SIG-M5 treated with dmso at 0.1 percent for 504 hours (cell line): ENCODE measurements around the gene TAS1R1.
"Not testable (repeated sequence)": the region's sequence is repeated elsewhere in the genome, so short reads cannot be mapped to it uniquely, and the experiment has no call there.

ENCODE experiments used
- DNase-seq: peaks from one replicate; lab custom pipeline; 2025; ENCODE audit not compliant: unreplicated experiment; lab: John Stamatoyannopoulos, UW

Gene TAS1R1

DNA sequence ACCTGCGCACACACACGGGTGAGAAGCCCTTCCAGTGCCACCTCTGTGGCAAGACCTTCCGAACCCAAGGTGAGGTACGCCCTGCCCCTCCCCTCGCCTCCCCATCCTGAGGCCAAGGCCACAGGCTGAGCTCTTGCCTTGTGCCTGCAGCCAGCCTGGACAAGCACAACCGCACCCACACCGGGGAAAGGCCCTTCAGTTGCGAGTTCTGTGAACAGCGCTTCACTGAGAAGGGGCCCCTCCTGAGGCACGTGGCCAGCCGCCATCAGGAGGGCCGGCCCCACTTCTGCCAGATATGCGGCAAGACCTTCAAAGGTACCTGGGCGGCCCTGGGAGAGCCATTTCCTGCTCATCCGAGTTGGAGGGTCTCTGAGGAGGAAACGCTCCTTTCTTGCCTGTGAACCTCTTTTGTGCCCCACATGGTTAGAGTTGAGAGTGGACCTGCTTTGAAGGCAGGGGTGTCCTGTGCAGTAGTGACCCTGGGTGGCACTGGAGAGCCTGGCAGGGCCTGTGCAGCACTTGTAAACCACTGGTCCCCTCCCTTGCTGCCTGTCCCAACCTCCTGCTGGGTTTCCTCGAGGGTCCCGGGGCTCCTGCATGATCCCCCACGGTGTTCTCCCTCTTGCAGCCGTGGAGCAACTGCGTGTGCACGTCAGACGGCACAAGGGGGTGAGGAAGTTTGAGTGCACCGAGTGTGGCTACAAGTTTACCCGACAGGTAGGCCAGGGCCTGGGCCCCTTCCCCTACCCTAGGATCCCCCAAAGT is 33.2 kb downstream of the TAS1R1 start:
- no peak for DNase-seq

DNA sequence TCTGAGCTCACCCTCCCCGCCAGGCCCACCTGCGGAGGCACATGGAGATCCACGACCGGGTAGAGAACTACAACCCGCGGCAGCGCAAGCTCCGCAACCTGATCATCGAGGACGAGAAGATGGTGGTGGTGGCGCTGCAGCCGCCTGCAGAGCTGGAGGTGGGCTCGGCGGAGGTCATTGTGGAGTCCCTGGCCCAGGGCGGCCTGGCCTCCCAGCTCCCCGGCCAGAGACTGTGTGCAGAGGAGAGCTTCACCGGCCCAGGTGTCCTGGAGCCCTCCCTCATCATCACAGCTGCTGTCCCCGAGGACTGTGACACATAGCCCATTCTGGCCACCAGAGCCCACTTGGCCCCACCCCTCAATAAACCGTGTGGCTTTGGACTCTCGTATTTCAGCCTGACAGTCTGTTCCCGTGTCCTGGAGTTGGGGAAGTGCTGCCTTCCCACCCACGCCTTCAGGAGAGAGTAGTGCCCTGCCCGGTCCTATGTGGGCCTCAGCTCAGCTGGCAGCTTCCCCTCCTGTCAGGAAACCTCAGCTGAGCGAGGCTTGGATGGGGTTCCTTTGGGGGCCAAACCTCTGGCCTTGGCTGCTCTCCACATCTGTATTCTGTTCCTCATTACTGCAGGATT is 33.9 kb downstream of the TAS1R1 start:
- DNase-seq, result no peak

DNA sequence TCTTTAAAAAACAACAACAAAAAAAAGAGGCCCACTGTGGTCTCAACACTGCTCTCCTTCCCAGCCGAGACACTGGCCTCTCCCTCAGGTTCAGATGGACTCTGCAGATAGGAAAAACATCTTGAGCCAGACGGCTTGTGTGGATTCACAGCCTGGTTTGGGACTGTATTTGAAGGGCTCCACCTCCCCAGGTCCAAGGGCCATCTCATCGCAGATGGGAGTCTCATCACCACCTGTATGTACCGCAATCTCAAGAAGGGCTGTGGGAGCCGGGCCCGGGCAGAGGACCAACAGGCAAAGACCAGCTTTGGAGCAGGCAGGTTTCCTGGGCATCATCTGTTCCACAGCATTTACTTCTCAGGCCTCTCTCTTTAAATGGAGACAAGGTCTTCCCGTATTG is 34.9 kb downstream of the TAS1R1 start:
- DNase-seq, result no peak

DNA sequence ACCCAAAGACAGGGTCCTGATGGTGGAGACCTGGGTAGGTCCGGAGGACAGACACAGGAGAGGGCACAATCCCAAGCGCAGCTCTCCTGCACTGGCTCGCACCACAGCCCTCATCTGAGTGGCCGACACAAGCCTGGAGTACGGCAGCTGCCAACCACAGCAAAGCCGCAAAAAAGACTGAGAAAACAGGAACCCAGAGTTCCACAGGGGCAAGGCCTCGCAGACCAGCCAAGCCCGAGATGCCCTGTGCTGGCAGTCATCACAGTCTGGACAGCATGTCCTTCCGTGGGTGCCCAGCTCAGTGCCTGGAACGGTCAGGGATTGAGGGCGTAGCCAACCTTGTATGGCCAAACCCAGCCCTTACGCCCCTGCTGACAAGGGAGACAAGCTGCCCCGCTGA is 36.1 kb downstream of the TAS1R1 start:
- DNase-seq, result no peak

DNA sequence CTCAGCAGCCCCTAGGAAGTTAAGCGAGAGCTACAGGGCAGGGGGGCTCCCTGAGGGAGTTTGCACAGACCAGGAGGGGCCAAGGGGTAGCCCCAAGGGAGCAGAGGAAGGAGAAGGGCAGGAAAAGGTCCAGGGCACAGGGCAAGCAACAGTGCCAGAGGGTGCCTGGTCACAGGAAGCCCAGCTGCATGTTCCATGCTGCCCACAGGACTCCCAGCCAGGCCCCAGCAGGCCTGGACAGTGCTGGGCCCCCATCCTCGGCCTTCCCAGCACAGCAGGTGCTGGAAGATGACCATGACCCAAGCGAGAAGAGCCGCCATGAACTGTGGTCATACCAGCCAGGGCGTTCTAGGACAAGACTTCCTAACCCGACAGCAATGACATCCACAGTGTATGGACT is 36.5 kb downstream of the TAS1R1 start:
- DNase-seq, result no peak

DNA sequence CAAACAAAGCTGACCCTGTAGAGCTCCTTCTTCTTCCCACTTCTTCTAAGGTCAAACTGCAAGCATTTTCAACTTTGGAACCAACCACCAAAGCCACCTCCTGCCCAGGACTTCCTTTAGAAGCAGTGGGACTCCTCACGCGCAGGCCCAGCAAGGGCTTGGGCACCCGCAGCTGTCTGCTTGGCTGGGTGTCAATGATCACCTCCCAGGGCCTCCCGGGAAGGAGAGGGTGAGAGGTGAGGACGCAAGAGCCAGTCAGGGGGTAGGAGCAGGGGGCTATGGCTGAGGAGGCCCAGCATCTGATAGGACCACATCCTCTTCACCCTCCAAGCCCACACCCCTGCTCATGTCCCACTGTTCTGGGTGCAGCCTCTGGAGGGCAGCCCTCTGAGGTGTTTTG is 37.3 kb downstream of the TAS1R1 start:
- DNase-seq, result no peak

DNA sequence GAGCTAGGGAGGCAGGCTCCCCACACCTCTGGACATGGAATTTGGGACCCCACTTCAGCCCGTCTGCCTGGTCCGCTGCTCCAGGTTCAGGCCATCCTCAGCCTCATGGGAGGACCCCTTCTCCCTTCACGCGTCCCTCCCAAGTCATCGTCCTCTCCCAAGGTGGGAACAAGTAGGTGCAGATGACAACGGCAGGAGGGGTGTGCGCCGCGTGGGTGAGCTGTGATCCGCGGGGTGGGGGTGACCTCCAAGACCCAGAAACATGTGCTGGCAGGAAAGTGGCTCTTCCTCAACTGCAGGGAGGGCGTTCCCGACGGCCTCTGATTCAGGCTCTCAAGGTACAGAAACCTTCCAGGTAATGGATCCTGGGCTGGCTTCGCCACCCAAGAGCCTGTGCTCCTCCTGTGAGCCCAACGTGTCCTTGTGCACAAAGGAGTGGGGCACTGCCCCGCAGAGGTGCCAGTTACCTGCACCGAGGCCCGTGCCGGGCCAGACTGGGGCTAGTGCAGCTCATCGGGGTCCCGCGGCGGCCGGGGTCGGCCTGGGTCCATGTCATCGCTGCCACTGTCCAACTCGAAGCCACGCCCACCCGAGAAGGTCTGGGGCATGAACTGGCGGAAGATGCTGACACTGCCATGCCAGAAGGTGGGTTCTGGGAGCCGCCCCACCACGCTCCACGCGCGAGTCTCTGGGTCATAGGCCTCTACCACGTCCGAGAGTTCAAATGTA is 37.9 kb downstream of the TAS1R1 start:
- no peak for DNase-seq

DNA sequence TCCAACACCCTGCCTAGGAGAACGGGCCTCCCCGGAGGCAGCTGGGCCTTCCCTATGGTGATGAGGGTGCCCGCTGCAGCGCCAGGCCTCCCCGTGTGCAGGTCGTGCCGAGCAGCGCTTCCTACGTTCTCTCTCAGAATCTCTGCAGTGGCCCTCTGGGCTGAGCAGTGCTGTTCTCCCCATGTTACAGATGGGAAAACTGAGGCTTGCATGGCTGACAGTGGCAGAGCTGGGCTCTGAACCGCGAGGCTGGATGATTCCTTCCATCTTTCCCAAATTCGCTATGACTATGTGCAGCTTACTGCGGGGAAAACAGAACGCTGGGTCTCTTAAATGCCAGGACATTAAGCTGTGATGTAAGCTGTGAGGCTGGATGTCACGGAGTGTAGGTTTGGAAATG is 38.7 kb downstream of the TAS1R1 start:
- no peak for DNase-seq

DNA sequence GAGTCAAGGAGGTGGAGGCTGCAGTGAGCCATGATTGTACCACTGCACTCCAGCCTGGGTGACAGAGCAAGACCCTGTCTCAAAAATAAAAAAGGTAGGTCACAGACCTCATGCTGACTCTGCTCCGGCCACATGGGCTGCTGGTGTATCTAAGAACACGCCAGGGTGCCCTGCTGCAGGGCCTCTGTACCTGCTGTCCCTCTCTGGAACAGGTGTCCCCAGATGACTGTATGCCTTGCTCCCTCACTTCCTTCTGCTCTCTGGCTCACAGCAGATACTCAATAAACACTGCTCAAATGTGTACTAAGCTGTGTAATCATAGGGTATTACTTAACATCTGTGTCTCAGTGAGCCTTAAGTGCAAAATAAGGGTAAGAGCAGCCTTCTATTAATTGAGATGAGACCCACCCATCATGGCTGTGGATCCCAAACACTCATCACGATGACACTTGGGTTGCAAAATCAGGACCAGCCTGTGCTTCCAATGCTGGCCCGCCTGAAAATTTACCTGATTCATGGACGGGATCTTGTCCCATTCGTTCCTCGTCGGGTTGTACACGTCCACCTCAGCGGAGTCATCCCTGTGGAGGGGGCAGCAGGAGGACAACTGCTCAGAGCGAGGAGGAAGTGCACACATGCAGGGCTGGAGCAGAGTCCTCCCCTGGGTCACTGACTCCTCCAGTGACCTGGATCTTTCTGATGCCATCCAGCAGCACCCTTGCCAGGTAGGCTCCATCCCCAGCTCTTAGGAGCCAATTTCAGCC is 40.1 kb downstream of the TAS1R1 start:
- no peak for DNase-seq

DNA sequence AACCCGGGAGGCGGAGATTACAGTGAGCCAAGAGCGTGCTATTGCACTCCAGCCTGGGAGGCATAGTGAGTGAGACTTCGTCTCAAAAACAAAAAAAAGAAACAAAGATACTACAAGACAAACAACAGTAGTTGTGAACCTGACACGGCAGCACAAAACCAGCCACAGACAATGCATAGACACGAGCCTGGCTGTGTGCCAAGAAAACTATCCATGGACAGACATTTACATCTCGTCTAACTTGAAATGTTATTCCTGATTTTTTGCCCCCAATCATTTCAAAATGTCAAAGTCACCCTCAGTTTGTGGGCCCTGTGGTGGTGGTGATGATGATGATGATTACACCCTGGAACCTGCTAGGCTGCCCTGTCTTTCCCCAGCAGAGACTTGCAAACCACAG is 41.2 kb downstream of the TAS1R1 start:
- DNase-seq, result no peak

DNA sequence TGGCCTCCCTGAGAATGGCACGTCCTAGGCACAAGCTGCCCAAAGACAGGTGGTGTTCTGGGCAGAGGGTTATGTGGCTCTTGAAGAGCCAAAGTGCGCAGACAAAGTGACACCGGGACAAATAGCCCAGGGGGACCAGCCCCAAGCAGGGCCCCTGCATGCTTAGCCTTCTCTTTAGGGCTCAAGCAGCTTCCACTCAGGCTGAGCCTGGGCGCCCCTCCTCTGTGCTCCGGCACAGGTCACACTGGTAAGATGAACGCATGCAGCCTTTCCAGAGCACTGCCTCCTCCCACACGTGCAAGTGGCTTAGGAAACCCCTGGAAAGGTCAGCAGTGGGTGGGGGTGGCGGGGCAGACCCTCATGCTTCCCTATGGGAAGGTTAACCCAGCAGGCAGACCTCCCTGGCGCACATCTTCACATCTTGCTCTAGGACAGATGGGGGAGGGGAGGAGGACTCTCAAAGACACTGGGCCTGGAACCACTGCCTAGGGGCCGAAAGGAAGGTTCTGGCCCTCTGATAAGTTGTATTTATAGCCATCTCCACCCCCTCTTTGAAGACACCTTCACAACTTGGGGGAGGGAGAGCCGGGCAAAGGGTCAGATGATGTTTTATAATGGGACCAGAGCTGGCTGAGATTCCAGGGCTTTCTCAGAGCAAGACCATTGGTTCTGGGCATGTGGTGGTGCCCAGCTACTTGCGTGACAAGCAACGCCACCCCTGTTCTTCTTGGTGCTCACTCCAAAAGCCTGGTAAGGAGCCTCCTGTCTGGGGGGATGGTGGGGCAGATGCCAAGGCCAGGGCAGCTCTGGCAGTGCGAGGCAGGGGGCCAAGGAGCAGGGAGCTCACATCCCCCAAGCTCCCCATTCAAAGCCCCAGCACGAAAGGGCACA is 42.0 kb downstream of the TAS1R1 start:
- DNase-seq, result no peak

DNA sequence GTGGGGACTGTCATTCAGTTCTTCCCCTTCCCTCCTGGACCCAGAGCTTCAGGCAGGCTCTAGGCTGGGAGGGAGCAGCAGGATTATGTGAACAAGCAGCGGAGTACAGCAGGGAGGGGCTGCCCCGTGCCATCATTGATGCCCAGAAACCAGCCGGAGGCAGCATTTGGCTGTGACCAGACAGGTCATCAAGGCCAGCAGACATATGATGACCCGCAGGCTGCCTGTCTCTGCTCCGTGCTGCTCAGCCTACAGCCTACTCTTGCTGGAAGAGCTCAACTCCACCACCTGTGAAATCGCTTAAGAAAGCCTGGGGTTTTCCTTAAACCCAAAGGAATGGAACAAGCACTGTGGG is 42.6 kb downstream of the TAS1R1 start:
- DNase-seq, result no peak

DNA sequence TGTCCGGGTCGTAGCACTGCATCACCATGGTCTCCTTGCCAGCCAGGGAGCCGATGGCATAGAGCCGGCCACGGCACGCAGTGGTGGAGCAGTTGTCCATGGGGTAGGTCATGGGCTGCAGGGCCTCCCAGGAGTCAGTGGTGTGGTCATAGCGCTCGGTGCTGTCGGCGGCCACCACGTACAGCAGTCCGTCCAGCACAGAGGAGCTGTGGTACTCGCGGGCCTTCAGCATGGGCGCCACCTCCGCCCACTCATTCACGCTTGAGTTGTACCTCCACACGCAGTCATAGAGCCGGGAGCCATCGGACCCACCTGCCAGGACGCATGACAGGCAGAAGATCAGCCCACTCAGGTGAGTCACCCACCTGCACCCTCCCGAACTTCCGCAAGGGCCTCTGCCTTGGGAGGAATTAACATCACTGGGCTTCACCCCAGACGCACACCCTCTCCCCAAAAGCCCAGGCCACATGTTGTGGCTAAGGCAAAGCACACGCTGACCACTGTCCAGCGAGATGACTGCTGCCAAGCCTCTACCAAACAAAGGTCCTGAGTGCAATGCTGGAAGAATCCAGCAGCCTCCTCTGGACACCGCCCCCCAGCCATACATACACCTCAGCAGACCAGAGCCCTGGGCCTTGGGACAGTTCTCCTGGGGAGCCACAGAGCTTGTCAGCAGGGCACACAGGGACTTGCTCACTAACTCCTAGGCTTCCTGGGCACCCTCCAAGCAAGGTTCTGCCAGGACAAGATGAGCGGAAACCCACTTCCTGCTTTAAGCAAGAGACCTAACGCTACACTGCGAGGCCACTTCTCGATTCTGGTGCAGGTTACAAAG is 44.3 kb downstream of the TAS1R1 start:
- peak; percentile 73 for DNase-seq

DNA sequence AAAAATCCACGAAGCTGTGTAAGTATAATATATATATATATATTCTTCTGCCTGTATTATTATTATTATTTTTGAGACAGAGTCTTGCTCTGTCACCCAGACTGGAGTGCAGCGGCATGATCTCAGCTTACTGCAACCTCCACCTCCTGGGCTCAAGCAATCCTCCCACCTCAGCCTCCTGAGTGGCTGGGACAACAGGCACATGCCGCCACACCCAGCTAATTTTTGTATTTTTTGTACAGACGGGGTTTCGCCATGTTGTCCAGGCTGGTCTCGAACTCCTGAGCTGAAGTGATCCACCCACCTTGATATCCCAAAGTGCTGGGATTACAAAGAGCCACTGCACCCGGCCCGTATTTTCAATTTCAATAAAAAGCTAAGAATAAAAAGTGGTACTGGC is 44.9 kb downstream of the TAS1R1 start:
- DNase-seq, result not testable (repeated sequence)

DNA sequence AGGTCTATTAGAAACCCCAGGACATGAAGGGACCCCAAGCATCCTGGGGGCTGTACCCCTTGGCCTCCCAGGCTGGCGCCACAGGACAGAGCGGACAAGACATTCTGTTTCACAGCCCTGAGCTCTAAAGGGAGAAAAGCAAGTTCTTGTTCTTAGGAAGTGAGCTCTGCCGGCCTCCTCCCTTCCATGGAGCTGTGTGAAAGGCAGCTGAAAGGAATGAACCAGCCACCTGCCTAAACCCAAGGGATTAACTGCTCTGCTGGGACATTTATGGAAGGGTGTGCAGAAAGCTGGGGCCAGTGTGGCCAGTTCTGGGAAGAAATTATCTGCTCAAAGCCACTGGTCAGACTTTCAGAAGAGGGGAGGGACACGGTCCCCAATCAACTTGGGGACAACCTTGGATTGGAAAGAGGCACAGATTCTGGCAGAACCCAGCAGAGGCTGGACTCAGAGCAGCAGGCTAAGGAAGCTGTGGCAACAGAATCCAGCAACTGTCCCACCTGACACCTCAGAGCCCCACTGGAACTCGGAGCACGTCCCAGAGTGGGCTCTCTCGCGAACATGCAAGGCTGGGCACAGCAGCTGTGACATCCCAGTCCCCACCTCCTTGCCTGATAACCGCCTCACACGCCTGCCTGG is 45.4 kb downstream of the TAS1R1 start:
- DNase-seq, result no peak

DNA sequence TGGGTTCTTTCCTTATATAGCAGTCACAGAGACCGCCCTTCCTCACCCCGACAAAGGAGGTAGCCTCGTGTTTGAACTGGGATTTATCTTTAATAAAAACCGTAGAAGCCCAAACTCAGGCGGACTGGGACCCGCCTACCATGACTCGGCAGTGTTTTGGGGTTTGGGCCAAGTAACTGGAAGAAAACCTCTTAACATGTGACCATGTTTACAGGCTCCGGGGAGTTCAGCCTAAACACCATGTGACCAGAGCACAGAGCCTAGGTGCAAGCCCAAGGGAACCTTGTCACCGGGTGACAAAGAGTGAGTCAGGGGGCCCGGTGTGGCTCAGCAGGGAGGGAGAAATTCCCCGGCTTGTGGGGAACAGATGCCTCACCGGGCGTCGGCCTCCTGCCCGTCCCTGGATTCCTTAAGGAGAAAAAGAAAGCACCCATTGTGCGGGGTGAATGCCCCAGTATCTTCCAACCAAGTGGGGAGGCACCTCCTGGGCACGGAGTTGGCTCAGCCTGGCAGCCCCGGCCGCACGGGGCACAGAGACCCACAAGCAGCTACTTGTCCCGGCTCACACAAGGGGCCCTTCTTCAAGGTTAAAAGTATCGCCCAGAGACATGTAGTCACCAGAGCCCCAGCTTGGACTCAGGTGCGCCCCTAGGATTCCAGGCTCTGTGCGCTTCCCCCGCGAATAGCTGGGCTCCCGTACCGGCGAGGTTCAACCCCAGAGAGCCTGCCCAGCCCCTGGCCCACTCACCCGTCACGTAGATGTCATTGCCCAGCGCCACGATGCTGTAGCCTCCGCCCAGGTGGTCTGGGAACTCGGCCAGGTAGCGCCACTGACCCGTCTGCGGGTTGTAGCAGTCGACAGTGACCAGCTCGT is 46.2 kb downstream of the TAS1R1 start:
- peak; percentile 80 for DNase-seq

DNA sequence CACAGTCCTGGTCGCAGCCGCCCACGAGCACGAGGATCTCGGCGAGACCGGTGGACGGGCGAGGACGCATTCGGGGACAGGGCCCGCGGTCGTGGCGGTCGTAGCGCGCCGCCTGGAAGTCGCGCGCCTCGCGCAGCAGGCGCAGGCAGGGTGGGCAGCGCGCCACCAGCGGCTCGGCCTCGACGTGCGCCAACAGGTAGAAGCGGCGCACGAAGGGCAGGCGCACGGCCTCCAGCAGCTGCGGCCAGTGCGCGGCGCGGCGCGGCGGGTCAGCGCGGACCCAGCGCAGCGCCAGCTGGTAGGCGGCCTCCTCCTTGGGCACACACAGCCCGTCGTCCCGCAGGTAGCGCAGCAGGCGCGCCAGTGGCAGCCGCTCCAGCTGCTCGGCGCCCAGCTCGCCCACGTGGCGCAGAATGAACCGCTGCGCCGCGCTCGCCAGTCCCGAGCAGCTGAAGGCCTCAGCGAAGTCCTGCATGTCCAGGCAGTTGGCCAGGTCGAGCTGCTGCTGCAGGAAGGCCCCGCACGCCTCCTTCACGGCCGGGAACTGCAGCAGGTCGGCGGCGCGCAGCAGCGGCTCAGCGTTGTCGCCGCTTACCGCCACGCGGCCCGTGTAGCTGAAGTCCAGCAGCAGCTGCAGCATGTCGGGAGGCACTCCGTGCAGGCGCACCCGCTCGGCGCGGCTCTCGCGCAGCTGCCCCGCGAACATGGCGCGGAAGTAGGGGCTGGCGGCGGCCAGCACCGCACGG is 47.0 kb downstream of the TAS1R1 start:
- no peak for DNase-seq
